Measurements from ENCODE around the gene SMIM36. TPM values are rescaled to one million over a fixed set of nuclear protein-coding genes. Genes with fewer than 3 reads are reported as not detected.

Gene SMIM36
- total RNA-seq, 4 donors from 2014 or later, result not detected

GRCh38 chr17:55546481-55546880 lies 35.2 kb upstream of the SMIM36 start:
- no peak for ATAC-seq
- TF ChIP-seq, protein P1, sequence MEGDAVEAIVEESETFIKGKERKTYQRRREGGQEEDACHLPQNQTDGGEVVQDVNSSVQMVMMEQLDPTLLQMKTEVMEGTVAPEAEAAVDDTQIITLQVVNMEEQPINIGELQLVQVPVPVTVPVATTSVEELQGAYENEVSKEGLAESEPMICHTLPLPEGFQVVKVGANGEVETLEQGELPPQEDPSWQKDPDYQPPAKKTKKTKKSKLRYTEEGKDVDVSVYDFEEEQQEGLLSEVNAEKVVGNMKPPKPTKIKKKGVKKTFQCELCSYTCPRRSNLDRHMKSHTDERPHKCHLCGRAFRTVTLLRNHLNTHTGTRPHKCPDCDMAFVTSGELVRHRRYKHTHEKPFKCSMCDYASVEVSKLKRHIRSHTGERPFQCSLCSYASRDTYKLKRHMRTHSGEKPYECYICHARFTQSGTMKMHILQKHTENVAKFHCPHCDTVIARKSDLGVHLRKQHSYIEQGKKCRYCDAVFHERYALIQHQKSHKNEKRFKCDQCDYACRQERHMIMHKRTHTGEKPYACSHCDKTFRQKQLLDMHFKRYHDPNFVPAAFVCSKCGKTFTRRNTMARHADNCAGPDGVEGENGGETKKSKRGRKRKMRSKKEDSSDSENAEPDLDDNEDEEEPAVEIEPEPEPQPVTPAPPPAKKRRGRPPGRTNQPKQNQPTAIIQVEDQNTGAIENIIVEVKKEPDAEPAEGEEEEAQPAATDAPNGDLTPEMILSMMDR (IDR thresholded peaks at IDR 0.05 in 4 of 5, conservative IDR thresholded peaks at IDR 0.05 in 1 of 5), result no peak
- TF ChIP-seq POLR2A (IDR thresholded peaks at IDR 0.05), result no peak
- Histone ChIP-seq H3K4me1 (no peaks in the 10 kb centered on the region), H3K27ac (no peak overlapping the region), H3K36me3 (no peaks in the 10 kb centered on the region), H3K9me3 (no peaks in the 10 kb centered on the region), H3K27me3 (no peaks in the 10 kb centered on the region), H3K4me3 (no peak overlapping the region)
- no peak for DNase-seq
- intact Hi-C loops (cut with DNase I; ENCODE audit: low total_unique reads), result no loop called here
- in situ Hi-C loops (cut with MboI; ENCODE audit: low sequenced_read_pairs in 4 of 4), result loop anchor here in 2 of 4 donors (25.0 kb wide), 2 partner anchors 91 to 766 kb away; no protein-coding TSS in a partner anchor

- Histone ChIP-seq H3K9me3 (no peaks in the 10 kb centered on the region), H3K27me3 (no peaks in the 10 kb centered on the region), H3K27ac (no peak overlapping the region), H3K4me3 (no peak overlapping the region), H3K4me1 (no peaks in the 10 kb centered on the region), H3K36me3 (no peaks in the 10 kb centered on the region)
- intact Hi-C loops (cut with DNase I; ENCODE audit: low total_unique reads), result no loop called here
- ATAC-seq, result no peak
- TF ChIP-seq, protein P1 (IDR thresholded peaks at IDR 0.05 in 4 of 5, conservative IDR thresholded peaks at IDR 0.05 in 1 of 5), result no peak
- TF ChIP-seq POLR2A (IDR thresholded peaks at IDR 0.05), result no peak
- in situ Hi-C loops (cut with MboI; ENCODE audit: low sequenced_read_pairs in 4 of 4), result loop anchor here in 2 of 4 donors (25.0 kb wide), 2 partner anchors 91 to 766 kb away; no protein-coding TSS in a partner anchor
- no peak for DNase-seq
These were observed 34.6 kb upstream of the SMIM36 start for GRCh38 chr17:55545806-55546205.

DNA sequence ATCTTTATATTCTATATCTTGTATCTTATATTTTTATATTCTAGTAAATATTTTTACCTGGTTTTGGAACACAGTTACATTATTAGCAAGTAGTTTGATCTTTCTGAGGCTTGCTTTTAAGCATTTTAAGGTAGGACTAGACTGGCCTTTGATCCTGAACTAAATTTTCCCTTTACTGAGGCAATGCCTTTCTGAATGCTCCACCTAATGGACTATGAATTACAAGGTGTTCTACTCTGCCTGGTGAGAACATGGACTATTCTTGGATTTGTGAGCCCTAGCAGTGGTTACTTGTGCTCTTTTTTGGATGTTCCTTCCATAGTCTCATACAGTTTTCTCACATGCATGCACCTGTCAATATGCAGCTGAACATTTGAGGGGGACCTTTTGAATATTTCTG lies 32.5 kb upstream of the SMIM36 start:
- no peak for DNase-seq
- no peaks in the 10 kb centered on the region for H3K9me3 ChIP-seq
- TF ChIP-seq, protein P1 (IDR thresholded peaks at IDR 0.05 in 4 of 5, conservative IDR thresholded peaks at IDR 0.05 in 1 of 5), result no peak
- no peak for TF ChIP-seq POLR2A (IDR thresholded peaks at IDR 0.05)
- H3K4me3 ChIP-seq, result no peak overlapping the region
- ATAC-seq, result no peak
- intact Hi-C loops (cut with DNase I; ENCODE audit: low total_unique reads), result no loop called here
- H3K27me3 ChIP-seq, result no peaks in the 10 kb centered on the region
- no peak overlapping the region for H3K27ac ChIP-seq
- in situ Hi-C loops (cut with MboI; ENCODE audit: low sequenced_read_pairs in 4 of 4), result loop anchor here in 2 of 4 donors (25.0 kb wide), 2 partner anchors 94 to 769 kb away; no protein-coding TSS in a partner anchor
- no peaks in the 10 kb centered on the region for H3K4me1 ChIP-seq
- H3K36me3 ChIP-seq, result no peaks in the 10 kb centered on the region

DNA sequence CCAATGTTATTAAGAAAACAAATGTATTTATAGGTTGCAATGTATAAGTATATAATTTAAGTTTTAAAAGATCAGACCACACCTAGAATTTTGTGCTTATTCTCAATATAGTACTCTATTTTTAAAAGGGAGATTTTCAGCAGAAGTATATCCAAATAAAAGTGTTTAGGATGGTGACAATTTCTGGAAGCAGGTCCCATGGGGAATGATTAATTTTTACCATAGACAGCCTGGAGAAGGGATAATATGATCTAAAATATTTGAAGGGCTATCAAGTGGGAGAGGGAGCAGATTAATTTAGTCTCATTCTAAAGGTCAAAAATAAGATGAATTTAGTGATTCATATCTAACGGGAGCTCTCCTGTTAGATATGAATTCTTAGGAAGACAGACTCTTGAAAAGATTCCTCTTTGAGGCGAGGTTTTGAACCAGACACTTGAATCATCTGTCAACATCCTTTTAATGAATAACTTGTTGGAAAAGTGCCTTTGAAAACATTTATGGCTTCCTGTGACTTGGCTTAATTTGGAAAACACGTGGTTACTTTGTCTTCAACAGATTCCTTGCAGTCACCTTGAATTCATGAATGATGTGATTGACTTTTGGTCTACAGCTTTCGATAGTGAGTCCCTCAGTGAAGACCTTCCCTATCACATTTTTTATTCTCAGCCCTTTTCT lies 29.3 kb upstream of the SMIM36 start:
- Histone ChIP-seq H3K27ac (no peak overlapping the region), H3K4me1 (no peaks in the 10 kb centered on the region), H3K36me3 (no peaks in the 10 kb centered on the region), H3K4me3 (no peak overlapping the region), H3K27me3 (no peaks in the 10 kb centered on the region), H3K9me3 (no peaks in the 10 kb centered on the region)
- ATAC-seq (no peak), DNase-seq (no peak)
- in situ Hi-C loops (cut with MboI; ENCODE audit: low sequenced_read_pairs in 4 of 4) (loop anchor here in 2 of 4 donors (25.0 kb wide), 2 partner anchors 97 to 772 kb away; no protein-coding TSS in a partner anchor), intact Hi-C loops (cut with DNase I; ENCODE audit: low total_unique reads) (no loop called here)
- TF ChIP-seq, protein P1 (IDR thresholded peaks at IDR 0.05 in 4 of 5, conservative IDR thresholded peaks at IDR 0.05 in 1 of 5), result no peak
- no peak for TF ChIP-seq POLR2A (IDR thresholded peaks at IDR 0.05)
